GM18861 (cell line): ENCODE data around the gene ZNF844.
"Not testable (repeated sequence)": the region's sequence is repeated elsewhere in the genome, so short reads cannot be mapped to it uniquely, and the experiment has no call there.

Source experiments
- ATAC-seq: cut with Tn5 transposase; IDR thresholded peaks from one replicate; pipeline ENCODE4 v1.9.1; 2021; ENCODE audit not compliant: unreplicated experiment

ZNF844 gene

DNA sequence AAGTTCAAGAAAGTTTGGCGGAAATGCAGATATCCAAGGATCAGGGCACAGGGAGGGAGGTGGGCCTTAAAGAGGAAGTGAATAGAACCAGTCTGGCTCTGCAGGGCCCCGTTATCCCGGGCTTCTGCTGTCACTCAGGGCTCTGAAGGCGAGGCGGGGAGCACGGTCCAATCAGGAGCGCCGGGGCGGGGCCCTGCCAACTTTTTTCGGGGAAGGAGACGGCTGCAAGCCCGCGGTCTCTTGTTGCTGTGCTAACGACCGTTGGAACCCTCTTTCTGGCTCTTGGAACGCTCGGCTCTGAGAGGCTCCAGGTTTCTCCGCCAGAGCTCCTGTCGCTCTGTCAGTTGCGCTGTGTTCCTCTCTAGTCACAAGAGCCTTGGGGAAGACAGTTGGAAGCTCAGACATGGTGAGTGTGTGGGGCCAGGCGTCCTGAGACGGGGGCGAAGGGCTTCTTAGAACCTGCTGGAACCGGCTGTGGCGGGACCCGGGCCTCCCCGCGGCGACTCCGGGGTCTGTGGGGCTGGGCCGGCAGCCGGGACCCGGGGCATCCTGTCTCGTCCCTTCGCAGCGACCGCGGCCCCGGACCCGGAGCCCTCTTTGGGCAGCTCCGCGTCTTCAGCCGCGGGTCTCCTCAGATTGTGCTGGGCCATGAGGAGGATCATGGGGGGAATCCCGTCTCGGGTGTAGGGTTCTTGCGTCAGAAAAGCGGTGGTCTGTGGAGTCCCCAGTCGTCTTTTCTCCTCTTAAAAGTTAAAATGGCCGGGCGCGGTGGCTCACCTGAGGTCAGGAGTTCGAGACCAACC is 27.7 kb downstream of the ZNF844 start:
- ATAC-seq = no peak

DNA sequence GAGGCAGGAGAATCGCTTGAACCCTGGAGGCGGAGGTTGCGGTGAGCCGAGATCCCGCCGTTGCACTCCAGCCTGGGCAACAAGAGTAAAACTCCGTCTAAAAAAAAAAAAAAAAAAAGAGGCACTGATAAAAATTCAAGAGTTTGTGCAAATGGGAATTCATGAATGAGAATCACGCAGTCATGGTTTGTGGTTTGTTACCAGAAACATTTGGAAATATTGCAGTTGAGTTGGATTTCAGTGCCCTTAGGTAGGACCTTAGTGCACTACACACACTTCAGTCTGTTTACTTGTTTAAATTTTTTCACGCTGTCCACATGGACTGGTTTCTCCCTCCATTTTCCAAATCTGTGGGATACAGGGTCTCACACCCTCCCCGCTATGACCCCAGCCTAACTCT is 28.4 kb downstream of the ZNF844 start:
- no peak for ATAC-seq

GRCh38 chr19:12093777-12094176 is 29.2 kb downstream of the ZNF844 start:
- no peak for ATAC-seq

- ATAC-seq = no peak
These were observed 30.7 kb downstream of the ZNF844 start for GRCh38 chr19:12095111-12095790.

GRCh38 chr19:12098040-12098439 is 33.5 kb downstream of the ZNF844 start:
- no peak for ATAC-seq

- not testable (repeated sequence) for ATAC-seq
These were observed 39.4 kb downstream of the ZNF844 start for GRCh38 chr19:12103909-12104308.

- no peak for ATAC-seq
These were observed 46.6 kb downstream of the ZNF844 start for GRCh38 chr19:12111176-12111575.

- ATAC-seq = no peak
These were observed 47.6 kb downstream of the ZNF844 start for GRCh38 chr19:12111943-12112637.

GRCh38 chr19:12112701-12113100 is 48.2 kb downstream of the ZNF844 start:
- ATAC-seq = no peak

- ATAC-seq = no peak
These were observed 48.6 kb downstream of the ZNF844 start for GRCh38 chr19:12113121-12113520.

GRCh38 chr19:12117201-12117970 is 52.9 kb downstream of the ZNF844 start:
- no peak for ATAC-seq

- ATAC-seq = no peak
These were observed 62.2 kb downstream of the ZNF844 start for GRCh38 chr19:12126707-12127106.
